Panc1 (cell line): ENCODE measurements around the gene PISD. TPM values are rescaled to one million over a fixed set of nuclear protein-coding genes. Genes with fewer than 3 reads are reported as not detected.

Experiments used
- ATAC-seq: fragments of 200-7000 bp; cut with Tn5 transposase; 2 replicates; pipeline ENCODE4 v1.9.1; 2020; ENCODE audit warnings: mild to moderate bottlenecking, moderate library complexity
- BruUV-seq: library from RNA; stranded (reverse); fragments of 400-500 nt; replicated peaks from 2 replicates; lab custom pipeline; 2021; lab: Mats Ljungman, UMichigan
- CTCF ChIA-PET: fragments of 300-600 bp; sonication (Branson Sonifier 250); formaldehyde crosslinking; loops from one replicate; lab custom pipeline; 2022; ENCODE audit warnings: antibody characterized with exemption; lab: Charles Lee
- POLR2A ChIA-PET: fragments of 300-600 bp; sonication (Branson Sonifier 250); formaldehyde crosslinking; loops from one replicate; lab custom pipeline; 2022; ENCODE audit warnings: antibody characterized with exemption; lab: Charles Lee
- DNase-seq: peaks from one replicate; pipeline ENCODE4 v3.0.0-alpha.2; 2010; ENCODE audit warnings: low read depth, low spot score
- H3K27ac ChIP-seq: 2 replicates; pipeline ENCODE4 v1.5.1; 2011; ENCODE audit warnings: mild to moderate bottlenecking, low read length, inconsistent platforms
- H3K27me3 ChIP-seq: fragments of 200-500 bp; sonication (Bioruptor generic); 2 replicates; pipeline ENCODE4 v1.6.0; 2014; ENCODE audit warnings: low read length, inconsistent platforms; ENCODE audit not compliant: control insufficient read depth, insufficient read depth
- H3K36me3 ChIP-seq: fragments of 200-500 bp; sonication (Bioruptor generic); 2 replicates; pipeline ENCODE4 v1.5.1; 2014; ENCODE audit warnings: inconsistent platforms, mild to moderate bottlenecking, low read length, moderate library complexity; ENCODE audit not compliant: control insufficient read depth, insufficient read depth
- H3K4me1 ChIP-seq: 2 replicates; pipeline ENCODE4 v1.5.1; 2011; ENCODE audit warnings: inconsistent platforms, mild to moderate bottlenecking, low read length, moderate library complexity; ENCODE audit not compliant: control insufficient read depth, insufficient read depth
- H3K4me3 ChIP-seq, 2 experiments: 2 replicates each; pipeline ENCODE4 v1.5.1; 2011 to 2012; ENCODE audit warnings: low read depth in 2 of 2, low read length in 2 of 2, mild to moderate bottlenecking in 2 of 2, inconsistent platforms in 1 of 2, moderate library complexity in 1 of 2
- H3K9me3 ChIP-seq: fragments of 200-500 bp; sonication (Bioruptor generic); 2 replicates; pipeline ENCODE4 v1.5.1; 2014; ENCODE audit warnings: low read depth, mild to moderate bottlenecking, inconsistent platforms, low read length, moderate library complexity; ENCODE audit not compliant: control insufficient read depth, insufficient read depth
- CTCF ChIP-seq: fragments of 450-650 bp; IDR thresholded peaks from 2 replicates; pipeline ENCODE4 v1.5.1; 2017; ENCODE audit warnings: mild to moderate bottlenecking
- POLR2AphosphoS5 ChIP-seq: IDR thresholded peaks from 2 replicates; pipeline ENCODE4 v1.6.1; 2012; ENCODE audit warnings: mild to moderate bottlenecking, low read depth, low read length, moderate library complexity
- REST ChIP-seq, 2 experiments: IDR thresholded peaks; 2 replicates each; pipeline ENCODE4 v1.6.1; 2011 to 2012; ENCODE audit warnings: low read depth in 2 of 2, control low read depth in 1 of 2, low read length in 1 of 2, mild to moderate bottlenecking in 1 of 2, moderate library complexity in 1 of 2; ENCODE audit not compliant: insufficient read depth in 1 of 2
- SIN3A ChIP-seq: IDR thresholded peaks from 2 replicates; pipeline ENCODE4 v1.6.1; 2012; ENCODE audit warnings: low read depth, mild to moderate bottlenecking, low read length, moderate library complexity, borderline replicate concordance; ENCODE audit not compliant: insufficient read depth
- TCF7L2 ChIP-seq: IDR thresholded peaks from 2 replicates; pipeline ENCODE4 v1.6.1; 2011; ENCODE audit warnings: mild to moderate bottlenecking, low read depth, low read length, inconsistent platforms
- in situ Hi-C: cut with HindIII; loops from 2 replicates; pipeline ENCODE4 v1.10.0; 2016; ENCODE audit warnings: low sequenced_read_pairs, low pct_unique_long_range_greater_than_20kb
- intact Hi-C: fragments of 100-400 bp; cut with micrococcal nuclease; formaldehyde crosslinking; loops from one replicate; pipeline ENCODE4 v1.10.0; 2022; ENCODE audit not compliant: unreplicated experiment
- total RNA-seq: library from RNA; stranded (reverse); gene quantifications from one replicate; pipeline ENCODE4 v1.2.1, GENCODE V29; 2021; ENCODE audit not compliant: unreplicated experiment

Gene PISD
- total RNA-seq, 1 experiment from 2014 or later, result 33.8 TPM

- BruUV-seq, result no TSS peak
- no peak for TF ChIP-seq REST (IDR thresholded peaks at IDR 0.05; ENCODE audit: insufficient read depth in 1 of 2, low read depth in 2 of 2, low read length in 1 of 2)
- no peak for TF ChIP-seq CTCF
- no peak for TF ChIP-seq SIN3A
- no peak for TF ChIP-seq TCF7L2
- TF ChIP-seq POLR2AphosphoS5, result no peak
- CTCF ChIA-PET, result no interaction called here
- POLR2A ChIA-PET, result no interaction called here
- in situ Hi-C loops, result no loop called here
- no peaks in the 10 kb centered on the region for H3K4me1 ChIP-seq
- no peak for DNase-seq
- H3K4me3 ChIP-seq, result no peak overlapping the region
- intact Hi-C loops, result no loop called here
- H3K36me3 ChIP-seq, result no peaks in the 10 kb centered on the region
- ATAC-seq, result no peak
- H3K27ac ChIP-seq, result no peak overlapping the region
- no peaks in the 10 kb centered on the region for H3K9me3 ChIP-seq
- no peaks in the 10 kb centered on the region for H3K27me3 ChIP-seq
These were observed 46.1 kb downstream of the PISD start for GRCh38 chr22:31615940-31616314.

- ChIA-PET POLR2A (no interaction called here), CTCF (no interaction called here)
These were observed 46.5 kb downstream of the PISD start for GRCh38 chr22:31615491-31615860.

More at GRCh38 chr22:31615491-31615860, 46.5 kb downstream of the PISD start:
- intact Hi-C loops, result no loop called here
- no TSS peak for BruUV-seq
- Histone ChIP-seq H3K9me3 (no peaks in the 10 kb centered on the region), H3K27ac (no peak overlapping the region), H3K27me3 (no peaks in the 10 kb centered on the region), H3K4me3 (no peak overlapping the region), H3K4me1 (no peaks in the 10 kb centered on the region), H3K36me3 (no peaks in the 10 kb centered on the region)
- ATAC-seq (no peak), DNase-seq (no peak)
- no peak for TF ChIP-seq SIN3A
- no peak for TF ChIP-seq CTCF
- TF ChIP-seq TCF7L2, result no peak
- in situ Hi-C loops, result no loop called here
